Measurements from ENCODE around the gene FYB1. TPM values are rescaled to one million over a fixed set of nuclear protein-coding genes. Genes with fewer than 3 reads are reported as not detected.

Gene FYB1
- total and polyA plus RNA-seq, 2 donors (not counting 1 experiment from before 2014, with no cell fraction given) = not detected

- Histone ChIP-seq H3K9ac (ENCODE audit: insufficient read depth, low read length) (no peak overlapping the region), H3K4me3 (replicated peaks in 1 of 4; ENCODE audit: control extremely low read depth in 1 of 4, insufficient read depth in 1 of 4, low read depth in 3 of 4, low read length in 4 of 4) (no peak overlapping the region), H4K20me1 (ENCODE audit: control insufficient read depth, extremely low read depth, insufficient read depth, low read length) (no peaks in the 10 kb centered on the region), H3K36me3 (ENCODE audit: control insufficient read depth, insufficient read depth, low read length) (no peaks in the 10 kb centered on the region), H3K27me3 (ENCODE audit: control insufficient read depth, insufficient read depth, low read length) (no peaks in the 10 kb centered on the region), H3K9me3 (ENCODE audit: control insufficient read depth, insufficient read depth, low read depth, low read length) (no peaks in the 10 kb centered on the region), H3K4me2 (ENCODE audit: extremely low read depth, insufficient read depth, low read length) (no peak overlapping the region), H2AFZ (ENCODE audit: low read length) (no peak overlapping the region), H3K27ac (ENCODE audit: insufficient read depth, low read length) (no peak overlapping the region), H3K4me1 (ENCODE audit: control insufficient read depth, extremely low read depth, insufficient read depth, low read length) (no peaks in the 10 kb centered on the region), H3K79me2 (ENCODE audit: control insufficient read depth, insufficient read depth, low read length) (no peaks in the 10 kb centered on the region)
- TF ChIP-seq EZH2 (IDR thresholded peaks at IDR 0.05; ENCODE audit: low read length, missing control alignments) (no peak), CTCF (conservative IDR thresholded peaks at IDR 0.05 in 1 of 2, IDR thresholded peaks at IDR 0.05 in 1 of 2; ENCODE audit: low read depth in 1 of 2, low read length in 2 of 2) (no peak)
- DNase-seq (ENCODE audit: low read depth in 2 of 2) = no peak
Measured at GRCh38 chr5:39260095-39260494, 40.7 kb upstream of the FYB1 start.

GRCh38 chr5:39257554-39257953 lies 38.2 kb upstream of the FYB1 start:
- Histone ChIP-seq H3K27me3 (ENCODE audit: control insufficient read depth, insufficient read depth, low read length) (no peaks in the 10 kb centered on the region), H3K4me1 (ENCODE audit: control insufficient read depth, extremely low read depth, insufficient read depth, low read length) (no peaks in the 10 kb centered on the region), H3K9me3 (ENCODE audit: control insufficient read depth, insufficient read depth, low read depth, low read length) (no peaks in the 10 kb centered on the region), H3K4me3 (replicated peaks in 1 of 4; ENCODE audit: control extremely low read depth in 1 of 4, insufficient read depth in 1 of 4, low read depth in 3 of 4, low read length in 4 of 4) (no peak overlapping the region), H3K79me2 (ENCODE audit: control insufficient read depth, insufficient read depth, low read length) (no peaks in the 10 kb centered on the region), H3K9ac (ENCODE audit: insufficient read depth, low read length) (no peak overlapping the region), H3K27ac (ENCODE audit: insufficient read depth, low read length) (no peak overlapping the region), H3K36me3 (ENCODE audit: control insufficient read depth, insufficient read depth, low read length) (no peaks in the 10 kb centered on the region), H4K20me1 (ENCODE audit: control insufficient read depth, extremely low read depth, insufficient read depth, low read length) (no peaks in the 10 kb centered on the region), H3K4me2 (ENCODE audit: extremely low read depth, insufficient read depth, low read length) (no peak overlapping the region), H2AFZ (ENCODE audit: low read length) (no peak overlapping the region)
- DNase-seq (ENCODE audit: low read depth in 2 of 2) = no peak
- no peak for TF ChIP-seq EZH2 (IDR thresholded peaks at IDR 0.05; ENCODE audit: low read length, missing control alignments)
- no peak for TF ChIP-seq CTCF (conservative IDR thresholded peaks at IDR 0.05 in 1 of 2, IDR thresholded peaks at IDR 0.05 in 1 of 2; ENCODE audit: low read depth in 1 of 2, low read length in 2 of 2)

- Histone ChIP-seq H3K9ac (ENCODE audit: insufficient read depth, low read length) (no peak overlapping the region), H4K20me1 (ENCODE audit: control insufficient read depth, extremely low read depth, insufficient read depth, low read length) (no peaks in the 10 kb centered on the region), H3K4me1 (ENCODE audit: control insufficient read depth, extremely low read depth, insufficient read depth, low read length) (no peaks in the 10 kb centered on the region), H3K27me3 (ENCODE audit: control insufficient read depth, insufficient read depth, low read length) (no peaks in the 10 kb centered on the region), H3K4me3 (replicated peaks in 1 of 4; ENCODE audit: control extremely low read depth in 1 of 4, insufficient read depth in 1 of 4, low read depth in 3 of 4, low read length in 4 of 4) (no peak overlapping the region), H3K36me3 (ENCODE audit: control insufficient read depth, insufficient read depth, low read length) (no peaks in the 10 kb centered on the region), H3K4me2 (ENCODE audit: extremely low read depth, insufficient read depth, low read length) (peak overlapping the region; percentile 57), H3K79me2 (ENCODE audit: control insufficient read depth, insufficient read depth, low read length) (no peaks in the 10 kb centered on the region), H3K27ac (ENCODE audit: insufficient read depth, low read length) (no peak overlapping the region), H3K9me3 (ENCODE audit: control insufficient read depth, insufficient read depth, low read depth, low read length) (no peaks in the 10 kb centered on the region), H2AFZ (ENCODE audit: low read length) (no peak overlapping the region)
- TF ChIP-seq EZH2 (IDR thresholded peaks at IDR 0.05; ENCODE audit: low read length, missing control alignments) (no peak), CTCF (conservative IDR thresholded peaks at IDR 0.05 in 1 of 2, IDR thresholded peaks at IDR 0.05 in 1 of 2; ENCODE audit: low read depth in 1 of 2, low read length in 2 of 2) (no peak)
- peak; percentile 75 to 78 for DNase-seq (ENCODE audit: low read depth in 2 of 2)
Measured at GRCh38 chr5:39256477-39257235, 37.3 kb upstream of the FYB1 start.

Data from fibroblast of lung (primary cell).